Transverse colon (tissue), 4 donors: Measurements from ENCODE around the gene RAB3GAP2. TPM values are rescaled to one million over a fixed set of nuclear protein-coding genes. Genes with fewer than 3 reads are reported as not detected.

Experiments used
- DNase-seq: peaks from one replicate; pipeline ENCODE4 v3.0.0-alpha.2; 2019
- H3K27ac ChIP-seq, 4 donors: fragments of 200-600 bp; sonication (generic); 2 replicates each; pipeline ENCODE4 v1.5.1; 2016 to 2018; ENCODE audit warnings: inconsistent platforms in 4 of 4
- H3K27me3 ChIP-seq: fragments of 200-600 bp; sonication (generic); 2 replicates; pipeline ENCODE4 v1.5.1; 2017; ENCODE audit warnings: inconsistent platforms
- H3K36me3 ChIP-seq, 4 donors: fragments of 200-600 bp; sonication (generic); 2 replicates each; pipeline ENCODE4 v1.5.1; 2017 to 2019; ENCODE audit warnings: inconsistent platforms in 4 of 4
- H3K4me1 ChIP-seq, 4 donors: fragments of 200-600 bp; sonication (generic); 2 replicates each; pipeline ENCODE4 v1.5.1; 2017 to 2020; ENCODE audit warnings: inconsistent platforms in 4 of 4
- H3K4me3 ChIP-seq, 4 donors: fragments of 200-600 bp; sonication (generic); 1 replicate in 1 of 4; 2 replicates in 3 of 4; pipeline versions ENCODE4 v1.5.1 to v1.6.1; 2017 to 2019; ENCODE audit warnings: inconsistent platforms in 4 of 4
- H3K9me3 ChIP-seq, 2 donors: fragments of 200-600 bp; sonication (generic); 2 replicates each; pipeline ENCODE4 v1.5.1; 2017 to 2019; ENCODE audit warnings: inconsistent platforms in 2 of 2
- EP300 ChIP-seq: sonication (generic); formaldehyde crosslinking; IDR thresholded peaks from one replicate; pipeline ENCODE4 v1.6.1; 2017; ENCODE audit warnings: antibody characterized with exemption, low read depth
- POLR2A ChIP-seq: fragments of 450-650 bp; IDR thresholded peaks from one replicate; pipeline ENCODE4 v1.6.1; 2016; ENCODE audit warnings: antibody characterized with exemption, mild to moderate bottlenecking, moderate library complexity
- POLR2AphosphoS5 ChIP-seq, 3 donors: sonication (generic); formaldehyde crosslinking; IDR thresholded peaks; one replicate each; pipeline ENCODE4 v1.6.1; 2016; ENCODE audit warnings: antibody characterized with exemption in 3 of 3
- whole genome bisulfite sequencing, 2 donors: methylation state at CpG; one replicate each; pipeline ENCODE4 v1.1.5; 2018; ENCODE audit warnings: low coverage in 1 of 2; 5-methylcytosine and 5-hydroxymethylcytosine counted together
- in situ Hi-C, 4 donors: fragments of 200-750 bp; cut with MboI; loops; one replicate each; pipeline versions ENCODE4 v1.15.0 to v1.15.1; 2017; ENCODE audit warnings: low sequenced_read_pairs in 3 of 4, low pct_ligation_motif_present in 1 of 4, low pct_unique_long_range_greater_than_20kb in 1 of 4
- intact Hi-C: fragments of 100-400 bp; cut with DNase I; formaldehyde crosslinking; loops from one replicate; pipeline ENCODE4 v1.15.1; 2023; ENCODE audit warnings: low total_unique reads
- total RNA-seq, 4 donors: library from RNA; depleted of rRNA; stranded (reverse); fragments of >200 nt; gene quantifications; one replicate each; pipeline ENCODE4 v1.1.0, GENCODE V29; 2016
- TF ChIP-seq, protein P1 (sequence below), 5 experiments: fragments of 200-600 bp in 3 of 5; fragments of 450-650 bp in 2 of 5; sonication (generic) in 3 of 5; IDR thresholded peaks; 1 replicate in 2 of 5; 2 replicates in 3 of 5; pipeline ENCODE4 v1.5.1; 2016 to 2017; ENCODE audit warnings: antibody characterized with exemption in 5 of 5, inconsistent platforms in 3 of 5, mild to moderate bottlenecking in 2 of 5, moderate library complexity in 1 of 5

The RAB3GAP2 gene
- total RNA-seq, 4 donors from 2014 or later, result 17.6 to 28.1 (median 23.9) TPM

DNA sequence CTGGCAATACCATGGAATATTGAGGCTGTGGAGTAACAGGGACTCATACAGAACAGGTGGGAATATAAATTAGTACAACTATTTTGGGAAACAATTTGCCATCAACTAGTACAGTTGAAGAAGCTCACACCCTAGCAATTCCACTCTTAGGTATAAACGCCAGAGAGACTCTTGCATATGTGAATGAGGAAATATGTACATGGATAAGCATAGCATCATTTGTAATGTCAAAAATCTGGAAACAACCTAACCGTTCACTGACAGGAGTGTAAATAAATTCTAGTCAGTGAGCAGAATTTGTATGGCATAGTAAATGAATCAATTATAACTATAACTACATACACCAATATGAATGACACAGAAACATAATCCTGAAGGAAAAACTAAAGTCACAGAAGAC lies 83.7 kb downstream of the RAB3GAP2 start:
- Histone ChIP-seq H3K27ac (no peak overlapping the region), H3K9me3 (no peaks in the 10 kb centered on the region), H3K36me3 (peaks cover 0 to 68% (median 22%) of the 10 kb centered on the region in 4 donors), H3K4me1 (no peaks in the 10 kb centered on the region), H3K27me3 (no peaks in the 10 kb centered on the region), H3K4me3 (no peak overlapping the region)
- TF ChIP-seq, protein P1, sequence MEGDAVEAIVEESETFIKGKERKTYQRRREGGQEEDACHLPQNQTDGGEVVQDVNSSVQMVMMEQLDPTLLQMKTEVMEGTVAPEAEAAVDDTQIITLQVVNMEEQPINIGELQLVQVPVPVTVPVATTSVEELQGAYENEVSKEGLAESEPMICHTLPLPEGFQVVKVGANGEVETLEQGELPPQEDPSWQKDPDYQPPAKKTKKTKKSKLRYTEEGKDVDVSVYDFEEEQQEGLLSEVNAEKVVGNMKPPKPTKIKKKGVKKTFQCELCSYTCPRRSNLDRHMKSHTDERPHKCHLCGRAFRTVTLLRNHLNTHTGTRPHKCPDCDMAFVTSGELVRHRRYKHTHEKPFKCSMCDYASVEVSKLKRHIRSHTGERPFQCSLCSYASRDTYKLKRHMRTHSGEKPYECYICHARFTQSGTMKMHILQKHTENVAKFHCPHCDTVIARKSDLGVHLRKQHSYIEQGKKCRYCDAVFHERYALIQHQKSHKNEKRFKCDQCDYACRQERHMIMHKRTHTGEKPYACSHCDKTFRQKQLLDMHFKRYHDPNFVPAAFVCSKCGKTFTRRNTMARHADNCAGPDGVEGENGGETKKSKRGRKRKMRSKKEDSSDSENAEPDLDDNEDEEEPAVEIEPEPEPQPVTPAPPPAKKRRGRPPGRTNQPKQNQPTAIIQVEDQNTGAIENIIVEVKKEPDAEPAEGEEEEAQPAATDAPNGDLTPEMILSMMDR (IDR thresholded peaks at IDR 0.05), result no peak
- TF ChIP-seq POLR2A (no peak), EP300 (no peak), POLR2AphosphoS5 (IDR thresholded peaks at IDR 0.05) (no peak)
- in situ Hi-C loops (no loop called here), intact Hi-C loops (no loop called here)
- WGBS, 2 donors, result 76 to 93% methylated on average over 2 of the region's 2 CpGs
- DNase-seq, result no peak

DNA sequence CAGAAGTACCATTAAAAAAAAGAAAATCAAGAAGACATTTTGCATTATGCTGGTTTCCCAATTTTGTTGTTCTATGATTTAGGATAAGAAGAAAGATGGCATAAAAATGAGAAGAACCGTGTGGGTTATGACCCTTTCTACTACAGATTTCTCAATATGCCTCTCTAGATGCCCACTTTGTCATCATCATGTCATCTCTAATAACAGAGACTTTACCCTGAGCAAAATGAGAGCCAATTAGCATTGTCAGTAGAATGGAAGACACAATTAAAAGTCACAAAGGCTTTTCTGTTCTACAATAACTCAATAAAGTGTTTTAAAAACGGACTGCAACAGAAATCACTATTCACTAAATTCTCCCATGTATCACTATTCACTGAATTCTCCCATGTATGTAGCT lies 85.5 kb downstream of the RAB3GAP2 start:
- no peak for DNase-seq
- H3K36me3 ChIP-seq, result peaks cover 0 to 69% (median 19%) of the 10 kb centered on the region in 4 donors
- H3K4me3 ChIP-seq, result no peak overlapping the region
- WGBS, 2 donors, result 83 to 94% methylated on average over 2 of the region's 2 CpGs
- TF ChIP-seq, protein P1 (IDR thresholded peaks at IDR 0.05), result no peak
- TF ChIP-seq POLR2AphosphoS5 (IDR thresholded peaks at IDR 0.05) (no peak), EP300 (no peak), POLR2A (no peak)
- no peaks in the 10 kb centered on the region for H3K9me3 ChIP-seq
- intact Hi-C loops, result no loop called here
- no peaks in the 10 kb centered on the region for H3K27me3 ChIP-seq
- no peaks in the 10 kb centered on the region for H3K4me1 ChIP-seq
- in situ Hi-C loops, result no loop called here
- no peak overlapping the region for H3K27ac ChIP-seq

DNA sequence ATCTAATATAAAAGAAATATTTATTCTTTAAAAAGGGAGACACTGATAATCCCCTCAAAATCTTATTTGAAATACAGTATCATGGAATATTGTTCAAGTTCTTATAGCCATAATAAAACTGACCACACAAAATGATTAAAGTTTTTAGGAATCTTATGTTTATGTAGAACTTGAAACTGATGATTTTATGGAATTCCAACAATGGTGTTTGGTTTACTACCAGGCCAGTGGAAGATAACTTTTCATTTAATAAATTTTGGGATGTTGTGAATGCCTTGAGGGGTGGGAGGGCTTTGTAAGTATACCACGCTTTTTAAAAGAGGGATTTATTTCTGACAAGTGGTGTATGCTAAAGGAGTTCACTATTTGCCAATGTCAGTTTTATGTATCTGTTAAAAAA lies 87.7 kb downstream of the RAB3GAP2 start:
- Histone ChIP-seq H3K36me3 (peaks cover 0 to 65% (median 17%) of the 10 kb centered on the region in 4 donors), H3K4me3 (no peak overlapping the region), H3K27ac (no peak overlapping the region), H3K4me1 (no peaks in the 10 kb centered on the region), H3K27me3 (no peaks in the 10 kb centered on the region), H3K9me3 (no peaks in the 10 kb centered on the region)
- no peak for DNase-seq
- intact Hi-C loops (no loop called here), in situ Hi-C loops (no loop called here)
- TF ChIP-seq, protein P1 (IDR thresholded peaks at IDR 0.05), result no peak
- no peak for TF ChIP-seq EP300
- no peak for TF ChIP-seq POLR2A
- TF ChIP-seq POLR2AphosphoS5 (IDR thresholded peaks at IDR 0.05), result no peak
- 85 to 90% methylated on average over 1 of the region's 1 CpG for WGBS, 2 donors

DNA sequence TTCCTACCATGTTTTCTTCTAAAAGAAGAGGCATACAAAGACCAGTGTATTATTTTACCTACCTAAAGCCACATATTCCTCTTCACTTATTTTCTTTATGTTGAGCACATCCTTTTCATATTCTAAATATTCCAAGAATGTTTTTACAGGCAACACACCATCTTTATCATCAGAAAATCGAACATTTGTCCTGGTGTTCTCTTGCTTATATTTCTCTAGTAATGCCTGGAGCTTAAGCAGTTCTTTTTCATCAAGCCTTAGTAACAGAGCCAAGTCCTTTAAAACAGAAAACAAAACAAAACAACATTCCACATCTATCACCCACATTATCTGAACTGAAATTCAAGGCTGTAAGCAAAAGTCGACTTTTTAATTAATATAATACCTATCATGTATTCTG lies 89.6 kb downstream of the RAB3GAP2 start:
- WGBS, 2 donors, result 78 to 85% methylated on average over 2 of the region's 2 CpGs
- peaks cover 0 to 53% (median 8%) of the 10 kb centered on the region in 4 donors for H3K36me3 ChIP-seq
- no peaks in the 10 kb centered on the region for H3K9me3 ChIP-seq
- H3K4me3 ChIP-seq, result no peak overlapping the region
- H3K27me3 ChIP-seq, result no peaks in the 10 kb centered on the region
- TF ChIP-seq EP300, result no peak
- TF ChIP-seq POLR2A, result no peak
- no peak for TF ChIP-seq POLR2AphosphoS5 (IDR thresholded peaks at IDR 0.05)
- TF ChIP-seq, protein P1 (IDR thresholded peaks at IDR 0.05), result no peak
- in situ Hi-C loops, result no loop called here
- no peak for DNase-seq
- H3K4me1 ChIP-seq, result no peaks in the 10 kb centered on the region
- no peak overlapping the region for H3K27ac ChIP-seq
- intact Hi-C loops, result no loop called here
